Endodermal cell (in vitro differentiated cells): ENCODE measurements around the gene NXPH2. TPM values are rescaled to one million over a fixed set of nuclear protein-coding genes. Genes with fewer than 3 reads are reported as not detected.

Experiments used
- DNase-seq: peaks from one replicate; pipeline ENCODE4 v3.0.0-alpha.2; 2017
- H3K27ac ChIP-seq: 2 replicates; pipeline ENCODE4 v1.5.1; 2013; ENCODE audit warnings: mild to moderate bottlenecking, low read depth, low read length, moderate library complexity
- H3K27me3 ChIP-seq: 2 replicates; pipeline ENCODE4 v1.6.1; 2013; ENCODE audit warnings: mild to moderate bottlenecking, low read length, moderate library complexity; ENCODE audit not compliant: insufficient read depth, control insufficient read depth, poor library complexity, severe bottlenecking
- H3K36me3 ChIP-seq: 2 replicates; pipeline ENCODE4 v1.7.0; 2013; ENCODE audit warnings: mild to moderate bottlenecking, low read length, moderate library complexity; ENCODE audit not compliant: control insufficient read depth, insufficient read depth
- H3K4me1 ChIP-seq: one replicate; pipeline ENCODE4 v1.7.0; 2013; ENCODE audit warnings: low read length; ENCODE audit not compliant: control insufficient read depth, insufficient read depth
- H3K4me3 ChIP-seq: 2 replicates; pipeline ENCODE4 v1.5.1; 2013; ENCODE audit warnings: mild to moderate bottlenecking, low read length, moderate library complexity
- H3K9ac ChIP-seq: 2 replicates; pipeline ENCODE4 v1.6.1; 2013; ENCODE audit warnings: mild to moderate bottlenecking, low read length, moderate library complexity; ENCODE audit not compliant: poor library complexity, severe bottlenecking; ENCODE audit errors: extremely low read depth
- H3K9me3 ChIP-seq: 2 replicates; pipeline ENCODE4 v1.6.1; 2013; ENCODE audit warnings: mild to moderate bottlenecking, low read length, moderate library complexity; ENCODE audit not compliant: control insufficient read depth
- H3K27ac Mint-ChIP-seq: 2 replicates; pipeline ENCODE4 v1.8.0; 2020; ENCODE audit warnings: mixed read lengths
- H3K27me3 Mint-ChIP-seq: 2 replicates; pipeline ENCODE4 v1.8.0; 2021; ENCODE audit warnings: mild to moderate bottlenecking, mixed read lengths; ENCODE audit not compliant: insufficient read depth
- H3K36me3 Mint-ChIP-seq: 2 replicates; pipeline ENCODE4 v1.8.0; 2020; ENCODE audit warnings: low read depth, mixed read lengths
- H3K4me1 Mint-ChIP-seq: 2 replicates; pipeline ENCODE4 v1.8.0; 2020; ENCODE audit warnings: mixed read lengths
- H3K4me3 Mint-ChIP-seq: 2 replicates; pipeline ENCODE4 v1.8.0; 2020; ENCODE audit warnings: mild to moderate bottlenecking, moderate library complexity, mixed read lengths
- H3K9me3 Mint-ChIP-seq: 2 replicates; pipeline ENCODE4 v1.8.0; 2020; ENCODE audit warnings: mild to moderate bottlenecking, mixed read lengths
- CTCF ChIP-seq: fragments of 200-600 bp; sonication (generic); conservative IDR thresholded peaks from 2 replicates; pipeline ENCODE4 v1.5.0; 2021; ENCODE audit warnings: antibody characterized with exemption, mild to moderate bottlenecking
- WGBS, 2 experiments: methylation state at CpG; one replicate each; pipeline versions ENCODE4 v1.1.5 to v1.1.7; 2013; ENCODE audit warnings: missing lambda C conversion rate in 2 of 2, mixed read lengths in 1 of 2; ENCODE audit not compliant: insufficient coverage in 1 of 2, insufficient read length in 1 of 2; 5-methylcytosine and 5-hydroxymethylcytosine counted together
- total RNA-seq, 2 donors: library from RNA; stranded (reverse); fragmentation: NEBNext Ultra II Directional in 1 of 2; extraction: Animal tissue kit (Norgen Biotek cat#: 25700) in 1 of 2; gene quantifications; 2 replicates in 1 of 2; 3 replicates in 1 of 2; pipeline ENCODE4 v1.2.1, GENCODE V29; 2021

The NXPH2 gene
- total RNA-seq, 2 donors from 2014 or later: 3.7 to 4.8 TPM

GRCh38 chr2:138732651-138733050 is 47.5 kb downstream of the NXPH2 start:
- H3K27ac ChIP-seq: no peak overlapping the region
- peaks cover 30% of the 10 kb centered on the region for H3K9me3 ChIP-seq
- H3K36me3 Mint-ChIP-seq: peaks cover 6% of the 10 kb centered on the region
- WGBS, 2 experiments: 95 to 100% methylated on average over 1 of the region's 1 CpG
- H3K9ac ChIP-seq: no peak overlapping the region
- H3K4me1 Mint-ChIP-seq: no peaks in the 10 kb centered on the region
- no peak overlapping the region for H3K27ac Mint-ChIP-seq
- H3K36me3 ChIP-seq: no peaks in the 10 kb centered on the region
- TF ChIP-seq CTCF: no peak
- H3K27me3 ChIP-seq: no peaks in the 10 kb centered on the region
- no peaks in the 10 kb centered on the region for H3K4me1 ChIP-seq
- no peak overlapping the region for H3K4me3 Mint-ChIP-seq
- DNase-seq: no peak
- no peak overlapping the region for H3K4me3 ChIP-seq
- peaks cover 29% of the 10 kb centered on the region for H3K9me3 Mint-ChIP-seq
- H3K27me3 Mint-ChIP-seq: no peaks in the 10 kb centered on the region

DNA sequence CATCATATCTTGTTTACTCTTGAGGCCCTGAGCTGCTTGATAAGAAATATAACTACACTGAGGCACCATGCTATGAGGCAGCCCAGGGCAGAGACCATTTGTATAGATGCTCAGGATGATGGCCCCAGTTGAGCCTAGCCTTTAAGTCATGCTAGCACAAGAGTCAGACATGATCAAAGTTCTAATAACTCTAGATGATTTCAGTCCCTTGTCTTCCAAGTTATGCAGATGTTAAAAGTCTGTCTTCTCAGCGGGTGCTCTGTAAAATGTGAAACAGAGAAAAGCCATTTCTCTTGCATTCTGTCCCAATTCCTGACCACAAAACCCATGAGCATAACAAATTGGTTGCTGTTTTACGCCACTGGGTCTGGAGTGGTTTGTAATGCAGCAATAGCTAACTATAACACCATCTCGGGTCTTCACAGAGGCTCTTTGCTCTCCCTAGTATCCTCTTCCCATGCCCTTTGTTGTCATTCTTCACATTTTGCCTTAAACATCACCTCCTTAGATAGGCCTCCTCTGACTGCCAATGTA is 49.6 kb downstream of the NXPH2 start:
- no peak overlapping the region for H3K27ac ChIP-seq
- Mint-ChIP-seq H3K4me1 (no peaks in the 10 kb centered on the region), H3K36me3 (no peaks in the 10 kb centered on the region), H3K27ac (no peak overlapping the region), H3K9me3 (peaks cover 9% of the 10 kb centered on the region), H3K27me3 (no peaks in the 10 kb centered on the region), H3K4me3 (no peak overlapping the region)
- H3K9me3 ChIP-seq: peaks cover 13% of the 10 kb centered on the region
- TF ChIP-seq CTCF: no peak
- H3K9ac ChIP-seq: no peak overlapping the region
- no peaks in the 10 kb centered on the region for H3K4me1 ChIP-seq
- no peaks in the 10 kb centered on the region for H3K27me3 ChIP-seq
- DNase-seq: no peak
- no peaks in the 10 kb centered on the region for H3K36me3 ChIP-seq
- no peak overlapping the region for H3K4me3 ChIP-seq
- 91 to 97% methylated on average over 3 of the region's 3 CpGs for WGBS, 2 experiments

DNA sequence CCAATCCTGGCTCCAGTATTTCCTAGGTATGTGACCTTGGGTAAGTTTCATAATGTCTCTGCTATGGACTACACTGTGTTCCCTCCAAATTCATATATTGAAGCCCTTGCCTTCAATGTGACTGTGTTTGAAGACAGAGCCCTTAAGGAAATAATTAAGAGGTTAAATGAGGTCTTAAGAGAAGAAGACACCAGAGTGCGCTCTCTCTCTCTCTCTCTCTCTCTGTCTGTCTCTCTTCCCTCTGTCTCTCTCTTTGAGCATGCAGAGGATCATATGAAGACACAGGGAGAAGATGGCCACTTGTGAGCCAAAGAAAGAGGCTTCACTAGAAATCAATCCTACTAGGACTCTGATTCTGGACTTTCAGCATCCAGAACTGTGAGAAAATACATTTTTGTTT is 52.2 kb downstream of the NXPH2 start:
- no peak overlapping the region for H3K27ac Mint-ChIP-seq

More for the DNA sequence above, 52.2 kb downstream of the NXPH2 start:
- H3K4me1 Mint-ChIP-seq: peaks cover 19% of the 10 kb centered on the region
- no peak overlapping the region for H3K27ac ChIP-seq
- no peak overlapping the region for H3K4me3 ChIP-seq
- H3K4me1 ChIP-seq: peaks cover 6% of the 10 kb centered on the region
- DNase-seq: no peak
- no peaks in the 10 kb centered on the region for H3K9me3 ChIP-seq
- WGBS, 2 experiments: 92% methylated on average over 1 of the region's 1 CpG; no CpG with 5 or more reads in 1 of the 2 experiments
- no peaks in the 10 kb centered on the region for H3K27me3 Mint-ChIP-seq
- H3K4me3 Mint-ChIP-seq: no peak overlapping the region
- no peaks in the 10 kb centered on the region for H3K27me3 ChIP-seq
- H3K9me3 Mint-ChIP-seq: no peaks in the 10 kb centered on the region
- H3K36me3 ChIP-seq: no peaks in the 10 kb centered on the region
- no peak overlapping the region for H3K9ac ChIP-seq
- peak; percentile 58 for TF ChIP-seq CTCF
- no peaks in the 10 kb centered on the region for H3K36me3 Mint-ChIP-seq
